T-cell (primary cell): ENCODE measurements around the gene UQCRC2. TPM values are rescaled to one million over a fixed set of nuclear protein-coding genes. Genes with fewer than 3 reads are reported as not detected.

ENCODE experiments used
- ATAC-seq, 4 experiments: fragments of 200-7000 bp in 3 of 4; fragments of 150-1000 bp in 1 of 4; cut with Tn5 transposase; replicated peaks in 1 of 4; 1 replicate in 3 of 4; 2 replicates in 1 of 4; pipeline ENCODE4 v1.10.0; 2021; ENCODE audit warnings: moderate library complexity in 3 of 4, mild to moderate bottlenecking in 2 of 4, moderate number of reproducible peaks in 1 of 4
- CTCF ChIA-PET, 2 donors: fragments of 300-600 bp; sonication (Branson Sonifier 250); formaldehyde crosslinking; loops; one replicate each; lab custom pipeline; 2022; ENCODE audit warnings: antibody characterized with exemption in 2 of 2; lab: Charles Lee
- POLR2A ChIA-PET, 2 donors: fragments of 300-600 bp; sonication (Branson Sonifier 250); formaldehyde crosslinking; loops; one replicate each; lab custom pipeline; 2022; ENCODE audit warnings: antibody characterized with exemption in 2 of 2; lab: Charles Lee
- DNase-seq, 35 experiments: peaks; one replicate each; pipeline versions ENCODE4 v3.0.0 to v3.0.0-alpha.2; 2013 to 2023
- H3K27ac ChIP-seq: one replicate; pipeline ENCODE4 v1.5.1; 2013; ENCODE audit warnings: low read length
- H3K27me3 ChIP-seq, 2 experiments: replicated peaks in 1 of 2; 1 replicate in 1 of 2; 2 replicates in 1 of 2; pipeline versions ENCODE4 v1.6.1 to v1.7.0; 2013; ENCODE audit warnings: low read length in 1 of 2, mixed read lengths in 1 of 2; ENCODE audit not compliant: control insufficient read depth in 2 of 2, insufficient read depth in 2 of 2; ENCODE audit errors: extremely low read depth in 1 of 2
- H3K36me3 ChIP-seq, 2 donors: 1 replicate in 1 of 2; 2 replicates in 1 of 2; pipeline versions ENCODE4 v1.6.1 to v1.7.0; 2013; ENCODE audit warnings: low read length in 1 of 2; ENCODE audit not compliant: control insufficient read depth in 2 of 2, insufficient read depth in 1 of 2; ENCODE audit errors: extremely low read depth in 1 of 2
- H3K4me1 ChIP-seq, 2 experiments: 1 replicate in 1 of 2; 2 replicates in 1 of 2; pipeline versions ENCODE4 v1.6.1 to v1.7.0; 2013; ENCODE audit warnings: low read length in 2 of 2, mixed read lengths in 1 of 2; ENCODE audit not compliant: insufficient read depth in 2 of 2, control insufficient read depth in 1 of 2; ENCODE audit errors: extremely low read depth in 1 of 2
- H3K4me3 ChIP-seq, 2 donors: 1 replicate in 1 of 2; 2 replicates in 1 of 2; pipeline versions ENCODE4 v1.5.1 to v1.7.0; 2013; ENCODE audit warnings: mild to moderate bottlenecking in 2 of 2, low read length in 1 of 2, moderate library complexity in 1 of 2; ENCODE audit not compliant: control insufficient read depth in 1 of 2; ENCODE audit errors: extremely low read depth in 1 of 2
- H3K9me3 ChIP-seq: 2 replicates; pipeline ENCODE4 v1.7.0; 2013
- H3K27ac Mint-ChIP-seq, 2 donors: one replicate each; pipeline ENCODE4 v1.8.0; 2020 to 2021; ENCODE audit warnings: mild to moderate bottlenecking in 2 of 2, mixed read lengths in 2 of 2
- H3K27me3 Mint-ChIP-seq, 2 donors: one replicate each; pipeline ENCODE4 v1.8.0; 2021 to 2022; ENCODE audit warnings: mixed read lengths in 2 of 2
- H3K36me3 Mint-ChIP-seq: one replicate; pipeline ENCODE4 v1.8.0; 2021; ENCODE audit warnings: mixed read lengths
- H3K4me1 Mint-ChIP-seq, 3 donors: one replicate each; pipeline ENCODE4 v1.8.0; 2020 to 2022; ENCODE audit warnings: mixed read lengths in 3 of 3, mild to moderate bottlenecking in 1 of 3
- H3K4me3 Mint-ChIP-seq, 3 donors: one replicate each; pipeline ENCODE4 v1.8.0; 2020 to 2022; ENCODE audit warnings: mild to moderate bottlenecking in 3 of 3, mixed read lengths in 3 of 3, moderate library complexity in 3 of 3
- H3K9me3 Mint-ChIP-seq, 3 donors: one replicate each; pipeline ENCODE4 v1.8.0; 2020 to 2022; ENCODE audit warnings: mixed read lengths in 3 of 3
- WGBS: methylation state at CpG from one replicate; pipeline ENCODE4 v1.1.5; 2013; ENCODE audit warnings: missing lambda C conversion rate; ENCODE audit not compliant: insufficient coverage; 5-methylcytosine and 5-hydroxymethylcytosine counted together
- total RNA-seq, 35 experiments: library from RNA in 6 of 35; stranded (reverse) in 6 of 35; fragments of 120-200 nt in 1 of 35; gene quantifications; one replicate each; pipeline versions ENCODE4 v1.2.1 to v1.2.4 and lab custom pipeline; 2013 to 2026

UQCRC2 gene
- total RNA-seq, 5 donors from 2014 or later (not counting 1 experiment from before 2014, with no cell fraction given), result 142 to 201 (median 165) TPM

GRCh38 chr16:21952040-21952792 lies 945 bp upstream of the UQCRC2 start:
- Histone ChIP-seq H3K36me3 (peaks cover 6 to 7% of the 10 kb centered on the region in 2 donors), H3K9me3 (no peaks in the 10 kb centered on the region), H3K4me3 (peak overlapping the region; percentile 95 to 98), H3K27ac (peak overlapping the region; percentile 98), H3K27me3 (no peaks in the 10 kb centered on the region), H3K4me1 (peaks cover 24 to 34% of the 10 kb centered on the region in 2 experiments)
- no peaks in the 10 kb centered on the region for H3K9me3 Mint-ChIP-seq
- ChIA-PET CTCF (interaction anchor here (0.6 to 2.5 kb wide), 7 partner anchors 19 to 237 kb away, joined by 3 to 14 read pairs (median 3); no protein-coding TSS in a partner anchor), POLR2A (interaction anchor here in 1 of 2 donors (0.6 to 0.9 kb wide), 2 partner anchors 236 to 347 kb away, joined by 3 to 5 read pairs; no protein-coding TSS in a partner anchor)
- WGBS, result under 1% methylated on average over 17 of the region's 24 CpGs
- peaks cover 48 to 67% (median 64%) of the 10 kb centered on the region in 3 donors for H3K4me1 Mint-ChIP-seq
- ATAC-seq (peak; percentile 55 to 67 (median 59)), DNase-seq (peak in 34 of 35 experiments; percentile 52 to 86 (median 73))
- H3K4me3 Mint-ChIP-seq, result peak overlapping the region; percentile 97 to 99 (median 99)
- no peaks in the 10 kb centered on the region for H3K27me3 Mint-ChIP-seq
- H3K36me3 Mint-ChIP-seq, result peaks cover 11% of the 10 kb centered on the region
- H3K27ac Mint-ChIP-seq, result peak overlapping the region; percentile 98 to 100

- DNase-seq (no peak), ATAC-seq (peak in 3 of 4 experiments; percentile 10 to 16 (median 13))
Observed at GRCh38 chr16:21953541-21953902, 361 bp downstream of the UQCRC2 start.

GRCh38 chr16:21957714-21958346 lies 4.7 kb downstream of the UQCRC2 start:
- peak overlapping the region in 1 of 2 donors; percentile 24 for H3K27ac Mint-ChIP-seq

More at GRCh38 chr16:21953541-21953902, 361 bp downstream of the UQCRC2 start:
- WGBS, result 0% methylated on average over 6 of the region's 15 CpGs
- H3K4me3 ChIP-seq, result peak overlapping the region; percentile 95 to 98
- H3K36me3 ChIP-seq, result peaks cover 9 to 20% of the 10 kb centered on the region in 2 donors
- peaks cover 28 to 34% of the 10 kb centered on the region in 2 experiments for H3K4me1 ChIP-seq
- H3K9me3 Mint-ChIP-seq, result no peaks in the 10 kb centered on the region
- peak overlapping the region; percentile 98 for H3K27ac ChIP-seq
- peak overlapping the region; percentile 97 to 99 (median 99) for H3K4me3 Mint-ChIP-seq
- H3K27me3 Mint-ChIP-seq, result no peaks in the 10 kb centered on the region
- no peaks in the 10 kb centered on the region for H3K9me3 ChIP-seq
- ChIA-PET CTCF (interaction anchor here (0.5 to 2.5 kb wide), 9 partner anchors 19 to 347 kb away, joined by 3 to 14 read pairs (median 3); no protein-coding TSS in a partner anchor), POLR2A (interaction anchor here (0.6 to 1.0 kb wide), 5 partner anchors 54 to 238 kb away, joined by 3 to 5 read pairs (median 3); partner anchors contain the start of gene MOSMO (in 2 of the 2))
- H3K27me3 ChIP-seq, result no peaks in the 10 kb centered on the region
- peaks cover 54 to 72% (median 66%) of the 10 kb centered on the region in 3 donors for H3K4me1 Mint-ChIP-seq
- peak overlapping the region; percentile 98 to 100 for H3K27ac Mint-ChIP-seq
- H3K36me3 Mint-ChIP-seq, result peaks cover 17% of the 10 kb centered on the region

GRCh38 chr16:21959050-21959449 lies 5.9 kb downstream of the UQCRC2 start:
- Histone ChIP-seq H3K4me3 (no peak overlapping the region), H3K9me3 (no peaks in the 10 kb centered on the region), H3K27ac (no peak overlapping the region), H3K36me3 (peaks cover 25 to 71% of the 10 kb centered on the region in 2 donors), H3K4me1 (peaks cover 7 to 10% of the 10 kb centered on the region in 2 experiments), H3K27me3 (no peaks in the 10 kb centered on the region)
- no peak for DNase-seq
- no peak overlapping the region for H3K27ac Mint-ChIP-seq
- H3K9me3 Mint-ChIP-seq, result no peaks in the 10 kb centered on the region
- peaks cover 21 to 36% (median 35%) of the 10 kb centered on the region in 3 donors for H3K4me1 Mint-ChIP-seq
- H3K4me3 Mint-ChIP-seq, result no peak overlapping the region
- ChIA-PET POLR2A (no interaction called here), CTCF (interaction anchor here in 1 of 2 donors (0.6 kb wide), 1 partner anchor 49 kb away, joined by 3 read pairs; no protein-coding TSS in a partner anchor)
- no peaks in the 10 kb centered on the region for H3K27me3 Mint-ChIP-seq
- ATAC-seq, result no peak
- 12% methylated on average over 2 of the region's 3 CpGs for WGBS
- H3K36me3 Mint-ChIP-seq, result peaks cover 47% of the 10 kb centered on the region

More at GRCh38 chr16:21957714-21958346, 4.7 kb downstream of the UQCRC2 start:
- Histone ChIP-seq H3K4me3 (no peak overlapping the region), H3K36me3 (peaks cover 25 to 59% of the 10 kb centered on the region in 2 donors), H3K27me3 (no peaks in the 10 kb centered on the region), H3K4me1 (peaks cover 12 to 13% of the 10 kb centered on the region in 2 experiments), H3K27ac (no peak overlapping the region), H3K9me3 (no peaks in the 10 kb centered on the region)
- ChIA-PET CTCF (no interaction called here), POLR2A (interaction anchor here in 1 of 2 donors (0.6 kb wide), 1 partner anchor 16 kb away, joined by 3 read pairs; no protein-coding TSS in a partner anchor)
- ATAC-seq, result no peak
- peaks cover 46% of the 10 kb centered on the region for H3K36me3 Mint-ChIP-seq
- no peaks in the 10 kb centered on the region for H3K27me3 Mint-ChIP-seq
- peaks cover 30 to 47% (median 43%) of the 10 kb centered on the region in 3 donors for H3K4me1 Mint-ChIP-seq
- H3K4me3 Mint-ChIP-seq, result no peak overlapping the region
- WGBS, result no CpG with 5 or more reads among the region's 1 CpG
- DNase-seq, result no peak
- H3K9me3 Mint-ChIP-seq, result no peaks in the 10 kb centered on the region

- Histone ChIP-seq H3K36me3 (peaks cover 16 to 93% of the 10 kb centered on the region in 2 donors), H3K9me3 (no peaks in the 10 kb centered on the region), H3K4me1 (peaks cover 0 to 4% of the 10 kb centered on the region in 2 experiments), H3K27me3 (no peaks in the 10 kb centered on the region), H3K4me3 (no peak overlapping the region), H3K27ac (no peak overlapping the region)
- Mint-ChIP-seq H3K4me1 (peaks cover 6 to 15% (median 11%) of the 10 kb centered on the region in 3 donors), H3K4me3 (no peak overlapping the region), H3K9me3 (no peaks in the 10 kb centered on the region), H3K36me3 (peaks cover 68% of the 10 kb centered on the region), H3K27me3 (no peaks in the 10 kb centered on the region), H3K27ac (no peak overlapping the region)
- ChIA-PET POLR2A (interaction anchor here in 1 of 2 donors (0.6 kb wide), 1 partner anchor 14 kb away, joined by 7 read pairs; no protein-coding TSS in a partner anchor), CTCF (no interaction called here)
- no CpG with 5 or more reads among the region's 5 CpGs for WGBS
- ATAC-seq (no peak), DNase-seq (no peak)
Observed at GRCh38 chr16:21962475-21962874, 9.3 kb downstream of the UQCRC2 start.

- POLR2A ChIA-PET, result no interaction called here
- no peaks in the 10 kb centered on the region for H3K27me3 ChIP-seq
- no peaks in the 10 kb centered on the region for H3K9me3 ChIP-seq
- no peak overlapping the region for H3K27ac ChIP-seq
- DNase-seq (no peak), ATAC-seq (no peak)
- Mint-ChIP-seq H3K36me3 (peaks cover 66% of the 10 kb centered on the region), H3K27me3 (no peaks in the 10 kb centered on the region), H3K4me1 (peaks cover 0 to 9% (median 4%) of the 10 kb centered on the region in 3 donors), H3K27ac (no peak overlapping the region), H3K9me3 (no peaks in the 10 kb centered on the region), H3K4me3 (no peak overlapping the region)
- H3K4me3 ChIP-seq, result no peak overlapping the region
- CTCF ChIA-PET, result no interaction called here
- H3K4me1 ChIP-seq, result no peaks in the 10 kb centered on the region
- peaks cover 16 to 93% of the 10 kb centered on the region in 2 donors for H3K36me3 ChIP-seq
- WGBS, result 88% methylated on average over 1 of the region's 3 CpGs
Observed at GRCh38 chr16:21963887-21964286, 10.7 kb downstream of the UQCRC2 start.
